ENCODE measurements around the gene VSIG10L. TPM values are rescaled to one million over a fixed set of nuclear protein-coding genes. Genes with fewer than 3 reads are reported as not detected.
A peak's percentile ranks its signal among the peaks of the same experiment; 100 is the strongest.

The VSIG10L gene
- total RNA-seq = 1 to 10 TPM; 4.5 to 4.6 TPM

DNA sequence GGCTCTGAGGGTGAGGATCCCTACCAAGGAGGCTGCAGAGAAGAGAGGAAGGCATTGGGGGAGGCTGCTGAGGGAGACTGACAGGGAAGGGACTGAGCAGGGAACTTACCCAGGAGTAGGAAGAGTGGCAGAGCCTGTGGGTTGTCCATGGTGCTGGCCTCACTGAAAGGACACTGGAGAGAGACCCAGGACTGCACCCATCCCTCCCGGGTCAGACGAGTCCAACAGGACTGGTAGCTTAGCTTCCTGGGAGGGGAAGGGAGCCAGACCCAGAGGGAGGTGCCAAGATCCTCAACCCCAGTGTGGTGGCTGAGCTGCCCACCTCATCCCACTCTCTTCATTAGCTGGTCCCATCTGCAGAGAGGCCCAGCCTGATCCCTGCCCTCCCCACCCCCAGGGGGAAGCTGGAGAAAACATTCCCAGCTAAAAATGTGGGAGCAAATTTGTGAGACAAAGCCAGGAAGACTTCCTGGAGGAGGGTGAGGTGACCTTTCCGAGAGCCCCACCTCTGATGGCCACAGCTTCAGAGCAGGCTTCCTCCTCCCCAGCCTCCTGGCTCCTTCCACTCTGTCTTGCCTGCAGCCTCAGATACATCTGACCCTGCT, at the start of gene VSIG10L:
VSIG10L (minus strand) TSS at position 164 of the 605 bp plus-strand sequence; CDS start at position 149, 15 bp downstream.
- H3K4me3 Mint-ChIP-seq = peak within 1 kb of the TSS; percentile 14
- ATAC-seq (no peak), DNase-seq (no peak)
- peaks cover 11% of the 10 kb centered on the region for H3K4me1 Mint-ChIP-seq
- H3K36me3 Mint-ChIP-seq (ENCODE audit: low read depth) = peaks cover 17% of the 10 kb centered on the region
- H3K27ac Mint-ChIP-seq = no peak within 1 kb of the TSS
- ChIA-PET CTCF (interaction anchor here (0.6 to 2.0 kb wide), 6 partner anchors 17 to 310 kb away, joined by 3 to 9 read pairs (median 3); no protein-coding TSS in a partner anchor), POLR2A (interaction anchor here (2.7 kb wide), 1 partner anchor 53 kb away, joined by 11 read pairs; no protein-coding TSS in a partner anchor)
- intact Hi-C loops (cut with DNase I, micrococcal nuclease) = no loop called here
- H3K27me3 Mint-ChIP-seq = no peaks in the 10 kb centered on the region
- H3K9me3 Mint-ChIP-seq (ENCODE audit: low read depth) = no peaks in the 10 kb centered on the region

DNA sequence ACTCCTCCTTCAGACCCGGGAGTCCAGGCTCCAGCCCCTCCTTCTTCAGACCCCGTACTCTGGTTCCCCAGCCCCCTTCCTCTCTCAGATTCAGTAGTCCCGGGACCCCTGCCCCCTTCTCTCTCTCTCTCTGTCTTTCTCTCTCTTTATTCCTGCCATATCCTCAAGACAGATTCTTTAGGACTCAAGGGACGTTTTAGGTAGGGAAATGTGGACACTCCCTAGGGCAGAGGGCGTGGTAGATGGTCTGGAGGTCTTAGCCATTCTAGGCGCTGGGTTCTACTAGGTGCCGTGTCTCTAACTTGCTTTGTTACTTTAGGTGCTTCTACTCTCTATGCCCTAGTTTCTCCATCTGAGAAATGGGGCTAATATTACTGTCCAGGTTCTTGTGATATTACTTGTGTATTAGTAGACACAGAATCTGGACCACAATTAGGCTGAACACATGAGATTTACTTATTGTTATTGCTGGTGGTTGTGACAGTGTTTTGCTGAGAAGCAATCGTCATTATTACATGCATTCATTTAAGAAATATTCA, 49.2 kb upstream of the VSIG10L start:
- intact Hi-C loops (cut with DNase I, micrococcal nuclease) = loop anchor here in 1 of 2 experiments (10.0 kb wide), 1 partner anchor 576 kb away; no protein-coding TSS in a partner anchor
- CTCF ChIA-PET = interaction anchor here (0.6 kb wide), 1 partner anchor 45 kb away, joined by 3 read pairs; no protein-coding TSS in a partner anchor
- H3K9me3 Mint-ChIP-seq (ENCODE audit: low read depth) = no peaks in the 10 kb centered on the region
- POLR2A ChIA-PET = no interaction called here
- H3K4me1 Mint-ChIP-seq = peaks cover 32% of the 10 kb centered on the region
- DNase-seq = no peak
- H3K27me3 Mint-ChIP-seq = no peaks in the 10 kb centered on the region
- H3K4me3 Mint-ChIP-seq = no peak overlapping the region
- H3K27ac Mint-ChIP-seq = peak overlapping the region; percentile 23
- peaks cover 11% of the 10 kb centered on the region for H3K36me3 Mint-ChIP-seq (ENCODE audit: low read depth)
- no peak for ATAC-seq

DNA sequence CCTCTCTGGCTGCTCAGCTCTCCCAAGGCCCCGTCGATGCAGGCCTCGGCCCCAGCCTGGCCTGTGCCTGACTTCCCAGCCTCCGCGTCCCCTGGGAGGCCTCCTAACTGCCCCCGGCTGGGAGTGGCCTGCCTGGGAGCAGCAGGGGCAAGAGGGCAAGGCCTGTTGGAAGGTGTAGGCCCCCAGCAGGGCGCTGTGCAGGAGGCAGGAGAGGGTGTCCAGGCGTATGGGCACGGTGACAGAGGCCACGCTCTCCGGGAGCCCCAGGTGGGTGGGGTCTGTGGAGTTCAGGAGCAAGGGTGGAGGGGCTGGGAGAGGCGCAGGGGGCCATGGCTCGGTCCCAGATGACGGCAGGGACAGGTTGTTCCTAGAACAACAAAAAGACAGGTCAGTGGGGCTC, 47.2 kb upstream of the VSIG10L start:
- ChIA-PET CTCF (interaction anchor here (0.9 to 1.7 kb wide), 3 partner anchors 18 to 51 kb away, joined by 3 read pairs; no protein-coding TSS in a partner anchor), POLR2A (no interaction called here)
- no peak overlapping the region for H3K27ac Mint-ChIP-seq
- intact Hi-C loops (cut with DNase I, micrococcal nuclease) = no loop called here
- H3K27me3 Mint-ChIP-seq = no peaks in the 10 kb centered on the region
- no peaks in the 10 kb centered on the region for H3K36me3 Mint-ChIP-seq (ENCODE audit: low read depth)
- peaks cover 19% of the 10 kb centered on the region for H3K4me1 Mint-ChIP-seq
- DNase-seq = no peak
- H3K9me3 Mint-ChIP-seq (ENCODE audit: low read depth) = no peaks in the 10 kb centered on the region
- no peak overlapping the region for H3K4me3 Mint-ChIP-seq
- ATAC-seq = no peak

GRCh38 chr19:51387924-51388389, 46.0 kb upstream of the VSIG10L start, which contains the start of gene LIM2:
TSS of gene LIM2 (minus strand) at chr19:51387974. CDS start at chr19:51387443, 531 bp downstream.
- Mint-ChIP-seq H3K27ac (peak within 1 kb of the TSS; percentile 12), H3K27me3 (no peaks in the 10 kb centered on the region), H3K36me3 (ENCODE audit: low read depth) (no peaks in the 10 kb centered on the region), H3K4me3 (peak within 1 kb of the TSS; percentile 13), H3K4me1 (peaks cover 11% of the 10 kb centered on the region), H3K9me3 (ENCODE audit: low read depth) (no peaks in the 10 kb centered on the region)
- ATAC-seq (no peak), DNase-seq (peak; percentile 31)
- intact Hi-C loops (cut with DNase I, micrococcal nuclease) = no loop called here
- CTCF ChIA-PET = interaction anchor here (0.8 to 1.7 kb wide), 2 partner anchors 10 to 17 kb away, joined by 3 read pairs; no protein-coding TSS in a partner anchor
- POLR2A ChIA-PET = no interaction called here

- CTCF ChIA-PET = no interaction called here
Observed at GRCh38 chr19:51386882-51387520, 45.1 kb upstream of the VSIG10L start.

DNA sequence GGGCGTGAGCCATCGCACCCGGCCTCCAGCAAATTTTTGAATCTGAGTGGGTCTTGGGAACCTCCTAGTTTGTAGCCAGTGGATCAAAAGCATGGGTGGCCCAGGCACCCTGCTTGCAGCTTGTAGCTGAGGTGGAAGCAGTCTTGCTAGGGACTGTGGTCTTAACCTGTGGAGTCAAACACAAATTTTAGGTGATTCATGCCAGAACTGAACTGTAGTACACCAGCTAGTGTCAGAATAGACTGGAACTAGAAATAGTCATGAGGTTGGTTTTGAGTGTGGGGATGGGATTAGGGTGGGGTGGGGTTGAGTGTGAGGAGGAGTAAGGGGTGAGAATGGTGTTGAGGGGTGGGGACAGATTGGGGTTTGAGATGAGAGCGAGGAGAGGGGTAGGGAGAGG, 40.1 kb upstream of the VSIG10L start:
- H3K4me1 Mint-ChIP-seq = peaks cover 16% of the 10 kb centered on the region
- H3K36me3 Mint-ChIP-seq (ENCODE audit: low read depth) = no peaks in the 10 kb centered on the region
- no peak overlapping the region for H3K27ac Mint-ChIP-seq
- ATAC-seq (peak; percentile 38), DNase-seq (no peak)
- intact Hi-C loops (cut with DNase I, micrococcal nuclease) = no loop called here
- H3K27me3 Mint-ChIP-seq = no peaks in the 10 kb centered on the region
- CTCF ChIA-PET = interaction anchor here (0.9 kb wide), 1 partner anchor 42 kb away, joined by 3 read pairs; no protein-coding TSS in a partner anchor
- H3K9me3 Mint-ChIP-seq (ENCODE audit: low read depth) = peaks cover 2% of the 10 kb centered on the region
- H3K4me3 Mint-ChIP-seq = no peak overlapping the region
- POLR2A ChIA-PET = no interaction called here

More at GRCh38 chr19:51386882-51387520, 45.1 kb upstream of the VSIG10L start:
- ATAC-seq (no peak), DNase-seq (no peak)
- Mint-ChIP-seq H3K27ac (peak overlapping the region; percentile 12), H3K4me3 (peak overlapping the region; percentile 13), H3K4me1 (peaks cover 6% of the 10 kb centered on the region), H3K27me3 (no peaks in the 10 kb centered on the region), H3K9me3 (ENCODE audit: low read depth) (peaks cover under 1% of the 10 kb centered on the region), H3K36me3 (ENCODE audit: low read depth) (no peaks in the 10 kb centered on the region)
- intact Hi-C loops (cut with DNase I, micrococcal nuclease) = no loop called here
- POLR2A ChIA-PET = no interaction called here

GRCh38 chr19:51380379-51380778, 38.4 kb upstream of the VSIG10L start:
- ChIA-PET CTCF (interaction anchor here (1.0 kb wide), 1 partner anchor 12 kb away, joined by 5 read pairs; no protein-coding TSS in a partner anchor), POLR2A (no interaction called here)
- DNase-seq = no peak
- H3K4me1 Mint-ChIP-seq = peaks cover 31% of the 10 kb centered on the region
- no peaks in the 10 kb centered on the region for H3K27me3 Mint-ChIP-seq
- intact Hi-C loops (cut with DNase I, micrococcal nuclease) = no loop called here
- ATAC-seq = no peak
- no peak overlapping the region for H3K27ac Mint-ChIP-seq
- peaks cover under 1% of the 10 kb centered on the region for H3K36me3 Mint-ChIP-seq (ENCODE audit: low read depth)
- peaks cover 2% of the 10 kb centered on the region for H3K9me3 Mint-ChIP-seq (ENCODE audit: low read depth)
- no peak overlapping the region for H3K4me3 Mint-ChIP-seq

- Mint-ChIP-seq H3K9me3 (ENCODE audit: low read depth) (peaks cover 2% of the 10 kb centered on the region), H3K4me1 (peaks cover 61% of the 10 kb centered on the region), H3K4me3 (no peak overlapping the region), H3K27me3 (no peaks in the 10 kb centered on the region), H3K36me3 (ENCODE audit: low read depth) (peaks cover 4% of the 10 kb centered on the region), H3K27ac (no peak overlapping the region)
- POLR2A ChIA-PET = interaction anchor here (1.0 kb wide), 1 partner anchor 17 kb away, joined by 4 read pairs; no protein-coding TSS in a partner anchor
- ATAC-seq (no peak), DNase-seq (no peak)
- CTCF ChIA-PET = interaction anchor here (0.7 to 2.2 kb wide), 2 partner anchors 11 to 18 kb away, joined by 3 to 4 read pairs; no protein-coding TSS in a partner anchor
- intact Hi-C loops (cut with DNase I, micrococcal nuclease) = no loop called here
Observed at GRCh38 chr19:51377422-51377821, 35.5 kb upstream of the VSIG10L start.

- POLR2A ChIA-PET = interaction anchor here (1.0 kb wide), 2 partner anchors 18 to 20 kb away, joined by 3 to 4 read pairs; no protein-coding TSS in a partner anchor
- ATAC-seq (peak; percentile 16), DNase-seq (peak; percentile 80)
- peaks cover 12% of the 10 kb centered on the region for H3K36me3 Mint-ChIP-seq (ENCODE audit: low read depth)
- peak overlapping the region; percentile 60 for H3K4me3 Mint-ChIP-seq
- no peaks in the 10 kb centered on the region for H3K9me3 Mint-ChIP-seq (ENCODE audit: low read depth)
- CTCF ChIA-PET = interaction anchor here (0.8 to 2.2 kb wide), 2 partner anchors 20 to 262 kb away, joined by 3 to 4 read pairs; no protein-coding TSS in a partner anchor
- intact Hi-C loops (cut with DNase I, micrococcal nuclease) = no loop called here
- H3K4me1 Mint-ChIP-seq = peaks cover 69% of the 10 kb centered on the region
- H3K27ac Mint-ChIP-seq = peak overlapping the region; percentile 87
- no peaks in the 10 kb centered on the region for H3K27me3 Mint-ChIP-seq
Observed at GRCh38 chr19:51375504-51376221, 33.7 kb upstream of the VSIG10L start.

GRCh38 chr19:51372649-51373504, 30.9 kb upstream of the VSIG10L start, which contains the start of gene NKG7:
TSS of gene NKG7 (minus strand) at chr19:51372654. CDS start at chr19:51372535, 119 bp downstream.
- Mint-ChIP-seq H3K4me1 (peaks cover 73% of the 10 kb centered on the region), H3K27ac (peak within 1 kb of the TSS; percentile 94), H3K9me3 (ENCODE audit: low read depth) (no peaks in the 10 kb centered on the region), H3K36me3 (ENCODE audit: low read depth) (peaks cover 22% of the 10 kb centered on the region), H3K27me3 (no peaks in the 10 kb centered on the region), H3K4me3 (peak within 1 kb of the TSS; percentile 70)
- peak; percentile 83 for ATAC-seq
- POLR2A ChIA-PET = interaction anchor here (0.6 to 1.9 kb wide), 3 partner anchors 18 to 22 kb away, joined by 3 to 7 read pairs (median 5); no protein-coding TSS in a partner anchor
- DNase-seq = peak; percentile 89
- intact Hi-C loops (cut with DNase I, micrococcal nuclease) = loop anchor here (1.0 kb wide), 2 partner anchors 21 to 68 kb away; no protein-coding TSS in a partner anchor
- CTCF ChIA-PET = interaction anchor here (1.3 to 1.6 kb wide), 2 partner anchors 24 to 33 kb away, joined by 5 read pairs; no protein-coding TSS in a partner anchor

All from activated CD4-positive, alpha-beta T cell treated with anti-CD3 and anti-CD28 coated beads for 36 hours (primary cell).